Measurements from ENCODE around the gene TTF2. TPM values are rescaled to one million over a fixed set of nuclear protein-coding genes. Genes with fewer than 3 reads are reported as not detected.
"Not testable (repeated sequence)": the region's sequence is repeated elsewhere in the genome, so short reads cannot be mapped to it uniquely, and the experiment has no call there.

Gene TTF2
- total RNA-seq, 1 experiment from 2014 or later, result 26.5 TPM

DNA sequence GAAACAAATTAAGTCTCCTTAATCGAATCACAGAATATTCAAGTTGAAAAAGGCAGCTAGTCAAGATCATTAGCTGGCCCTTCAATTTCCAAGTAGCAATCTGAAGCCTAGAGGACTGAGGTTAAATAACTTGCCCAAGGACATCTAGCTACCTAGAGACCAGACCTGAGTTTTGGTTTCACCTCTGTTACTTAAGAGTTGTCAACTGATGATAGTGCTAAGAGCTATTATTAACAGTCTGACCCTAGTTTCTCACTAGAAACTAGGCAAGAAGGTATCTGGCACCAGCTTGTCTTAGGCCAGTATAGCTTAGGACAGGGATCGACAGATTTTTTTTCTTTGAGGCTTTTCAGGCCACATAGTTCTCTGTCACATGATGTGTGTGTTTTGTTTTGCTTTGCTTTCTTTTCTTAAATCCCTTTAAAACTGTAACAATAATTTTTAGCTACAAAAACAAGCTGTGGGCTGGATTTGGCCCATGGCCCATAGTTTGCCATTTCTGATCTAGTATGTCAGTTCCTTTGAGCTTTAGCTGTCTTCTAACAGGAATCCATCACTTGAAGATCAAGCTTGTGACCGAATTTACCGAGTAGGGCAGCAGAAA, 38.3 kb downstream of the TTF2 start:
- Histone ChIP-seq H3K9me3 (no peaks in the 10 kb centered on the region), H3K4me3 (no peak overlapping the region), H3K36me3 (peaks cover 88% of the 10 kb centered on the region), H3K27me3 (no peaks in the 10 kb centered on the region)
- no peak for DNase-seq

DNA sequence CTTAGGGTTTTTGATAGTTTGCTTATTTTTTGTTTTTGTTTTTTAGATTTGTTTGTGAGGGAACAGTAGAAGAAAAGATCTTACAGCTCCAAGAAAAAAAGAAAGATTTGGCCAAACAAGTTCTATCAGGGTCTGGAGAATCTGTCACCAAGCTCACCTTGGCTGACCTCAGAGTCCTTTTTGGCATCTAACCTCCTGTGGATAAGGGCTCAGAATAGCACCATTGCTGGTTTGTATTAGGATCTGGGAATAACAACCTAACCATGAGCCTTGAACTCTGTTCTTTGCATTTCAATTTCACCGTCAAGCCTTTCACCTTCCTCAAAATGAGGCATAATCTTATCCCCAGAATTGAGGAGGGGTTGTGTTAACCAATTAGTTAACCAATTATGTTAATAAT, 41.2 kb downstream of the TTF2 start:
- Histone ChIP-seq H3K36me3 (peaks cover 74% of the 10 kb centered on the region), H3K9me3 (no peaks in the 10 kb centered on the region), H3K4me3 (no peak overlapping the region), H3K27me3 (no peaks in the 10 kb centered on the region)
- DNase-seq, result no peak

DNA sequence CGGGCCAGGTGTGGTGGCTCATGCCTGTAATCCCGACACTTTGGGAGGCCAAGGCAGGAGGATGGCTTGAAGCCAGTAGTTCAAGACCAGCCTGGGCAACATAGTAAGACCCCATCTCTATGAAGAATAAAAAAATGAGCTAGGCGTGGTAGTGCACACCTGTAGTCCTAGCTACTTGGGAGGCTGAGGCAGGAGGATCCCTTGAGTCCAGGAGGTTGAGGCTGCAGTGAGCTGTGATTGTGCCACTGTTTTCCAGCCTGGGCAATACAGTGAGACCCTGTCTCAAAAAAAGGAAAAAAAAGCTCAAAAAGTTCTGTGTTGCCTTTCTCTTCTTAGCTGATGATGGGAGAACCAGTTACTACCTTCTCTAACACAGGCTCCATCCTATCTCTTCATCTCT, 41.7 kb downstream of the TTF2 start:
- not testable (repeated sequence) for DNase-seq, H3K4me3 ChIP-seq, H3K9me3 ChIP-seq, H3K27me3 ChIP-seq
- peaks cover 74% of the 10 kb centered on the region for H3K36me3 ChIP-seq

DNA sequence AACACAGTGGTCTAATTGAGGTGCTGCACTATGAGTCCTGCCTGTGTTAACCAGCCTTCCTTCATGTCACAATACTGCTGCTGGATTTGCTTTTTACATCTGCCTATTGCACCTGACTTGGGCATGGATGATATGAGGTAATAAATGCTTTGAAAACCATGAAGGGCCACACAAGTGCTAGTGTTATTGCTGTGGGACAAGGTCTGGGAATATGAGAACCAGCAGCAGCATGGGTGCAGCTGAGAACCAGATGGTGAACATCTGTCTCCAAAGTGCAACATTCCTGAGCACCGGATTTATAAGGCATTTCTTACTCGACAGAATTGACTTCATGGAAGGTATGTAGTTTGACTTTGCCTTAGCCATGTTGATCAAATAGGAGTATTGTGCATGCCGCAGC, 44.9 kb downstream of the TTF2 start:
- no peak for DNase-seq
- Histone ChIP-seq H3K27me3 (no peaks in the 10 kb centered on the region), H3K36me3 (peaks cover 60% of the 10 kb centered on the region), H3K9me3 (no peaks in the 10 kb centered on the region), H3K4me3 (no peak overlapping the region)

DNA sequence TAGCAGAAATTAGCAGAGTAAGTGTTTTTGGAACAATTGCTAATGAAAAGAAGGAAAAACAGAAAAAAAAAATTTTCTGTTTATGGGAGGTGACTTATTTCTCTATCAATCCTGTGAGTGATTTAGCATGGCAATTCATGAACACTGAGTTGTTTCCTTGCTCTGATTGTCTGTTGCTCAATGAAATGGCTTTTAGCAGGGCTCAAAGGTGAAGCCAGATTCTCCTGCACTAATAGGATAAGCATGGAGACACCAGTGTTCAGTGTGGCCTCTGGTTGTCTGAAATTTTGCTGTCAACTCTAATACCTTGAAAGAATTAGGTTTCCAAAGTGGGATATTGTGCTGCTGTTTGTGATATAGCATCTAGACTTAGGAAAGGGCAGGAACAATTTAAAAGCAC, 45.6 kb downstream of the TTF2 start:
- Histone ChIP-seq H3K27me3 (no peaks in the 10 kb centered on the region), H3K36me3 (peaks cover 55% of the 10 kb centered on the region), H3K9me3 (no peaks in the 10 kb centered on the region), H3K4me3 (no peak overlapping the region)
- DNase-seq, result no peak

GRCh38 chr1:117106478-117106877, 46.4 kb downstream of the TTF2 start:
- H3K36me3 ChIP-seq, result peaks cover 47% of the 10 kb centered on the region
- H3K27me3 ChIP-seq, result no peaks in the 10 kb centered on the region
- DNase-seq, result no peak
- no peaks in the 10 kb centered on the region for H3K9me3 ChIP-seq
- H3K4me3 ChIP-seq, result no peak overlapping the region

DNA sequence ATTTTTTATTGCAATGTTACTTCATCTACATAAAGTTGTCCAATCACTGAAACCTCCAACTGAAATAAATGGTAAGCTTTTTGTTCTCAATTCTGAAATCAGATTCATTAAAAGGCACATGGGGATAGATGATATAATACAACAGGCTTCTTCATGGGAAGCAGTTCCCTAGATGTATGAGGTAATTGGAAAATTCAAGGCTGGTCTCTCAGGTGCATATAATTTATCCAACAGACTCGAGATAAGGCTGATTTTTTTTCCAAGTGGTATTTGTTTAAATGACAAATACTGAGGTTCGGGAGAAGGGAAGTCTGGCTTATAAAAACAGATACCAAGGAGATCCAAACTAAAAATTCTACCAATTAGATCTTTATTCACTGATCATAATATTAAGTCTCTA, 47.2 kb downstream of the TTF2 start:
- Histone ChIP-seq H3K9me3 (no peaks in the 10 kb centered on the region), H3K36me3 (peaks cover 39% of the 10 kb centered on the region), H3K4me3 (no peak overlapping the region), H3K27me3 (no peaks in the 10 kb centered on the region)
- DNase-seq, result no peak

DNA sequence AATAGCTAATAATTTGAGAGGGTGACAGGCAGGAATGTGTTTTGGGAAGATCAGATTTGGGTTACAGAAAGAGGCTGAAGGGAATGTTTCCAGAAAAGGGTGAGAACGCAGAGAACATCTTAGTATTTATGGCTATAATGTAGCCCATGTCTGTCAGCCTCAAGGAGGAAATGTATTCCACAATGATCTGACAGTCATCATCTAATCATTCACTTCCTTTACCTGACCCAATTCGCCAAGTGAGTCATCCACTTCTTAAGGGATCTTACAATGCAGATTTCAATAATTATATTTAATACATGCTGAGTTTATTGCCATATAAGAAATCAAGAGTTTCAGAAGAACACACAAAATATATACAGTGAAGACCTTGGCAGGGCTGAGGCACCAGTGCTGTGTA, 50.6 kb downstream of the TTF2 start:
- H3K27me3 ChIP-seq, result no peaks in the 10 kb centered on the region
- H3K4me3 ChIP-seq, result no peak overlapping the region
- H3K9me3 ChIP-seq, result no peaks in the 10 kb centered on the region
- peaks cover 26% of the 10 kb centered on the region for H3K36me3 ChIP-seq
- DNase-seq, result no peak

GRCh38 chr1:117112047-117112717, 52.1 kb downstream of the TTF2 start:
- Histone ChIP-seq H3K36me3 (peaks cover 16% of the 10 kb centered on the region), H3K9me3 (no peaks in the 10 kb centered on the region), H3K4me3 (no peak overlapping the region), H3K27me3 (no peaks in the 10 kb centered on the region)
- no peak for DNase-seq

GRCh38 chr1:117113199-117113598, 53.1 kb downstream of the TTF2 start:
- Histone ChIP-seq H3K36me3 (peaks cover 13% of the 10 kb centered on the region), H3K9me3 (no peaks in the 10 kb centered on the region), H3K27me3 (no peaks in the 10 kb centered on the region), H3K4me3 (no peak overlapping the region)
- DNase-seq, result no peak

DNA sequence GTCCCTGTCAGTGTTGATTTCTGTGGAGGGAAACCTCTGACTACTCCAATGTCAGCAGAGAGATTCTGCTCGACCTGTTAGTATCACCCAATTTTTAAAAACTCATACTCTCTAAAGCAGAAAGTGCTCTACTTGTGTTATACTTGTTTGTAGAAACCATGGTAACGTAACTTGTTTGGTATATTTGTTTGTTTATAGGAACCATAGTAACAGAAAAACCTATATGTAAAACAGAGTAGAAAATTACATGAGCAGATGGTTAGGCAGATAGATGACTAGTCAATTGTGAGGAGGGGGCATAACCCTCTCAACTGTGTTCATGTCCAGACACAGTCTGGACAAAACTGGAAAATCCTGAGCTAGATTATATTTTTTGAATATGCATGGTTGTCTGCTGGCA, 54.8 kb downstream of the TTF2 start:
- DNase-seq, result no peak
- H3K36me3 ChIP-seq, result peaks cover 8% of the 10 kb centered on the region
- no peaks in the 10 kb centered on the region for H3K27me3 ChIP-seq
- no peaks in the 10 kb centered on the region for H3K9me3 ChIP-seq
- no peak overlapping the region for H3K4me3 ChIP-seq

- Histone ChIP-seq H3K9me3 (no peaks in the 10 kb centered on the region), H3K36me3 (peaks cover 6% of the 10 kb centered on the region), H3K4me3 (no peak overlapping the region), H3K27me3 (no peaks in the 10 kb centered on the region)
- no peak for DNase-seq
Measured at GRCh38 chr1:117116090-117116783, 56.1 kb downstream of the TTF2 start.

- H3K27me3 ChIP-seq, result no peaks in the 10 kb centered on the region
- no peak for DNase-seq
- no peak overlapping the region for H3K4me3 ChIP-seq
- peaks cover 6% of the 10 kb centered on the region for H3K36me3 ChIP-seq
- no peaks in the 10 kb centered on the region for H3K9me3 ChIP-seq
Measured at GRCh38 chr1:117116784-117117130, 56.6 kb downstream of the TTF2 start.

- Histone ChIP-seq H3K4me3 (no peak overlapping the region), H3K36me3 (peaks cover 6% of the 10 kb centered on the region), H3K9me3 (no peaks in the 10 kb centered on the region), H3K27me3 (no peaks in the 10 kb centered on the region)
- DNase-seq, result no peak
Measured at GRCh38 chr1:117117697-117118096, 57.6 kb downstream of the TTF2 start.

DNA sequence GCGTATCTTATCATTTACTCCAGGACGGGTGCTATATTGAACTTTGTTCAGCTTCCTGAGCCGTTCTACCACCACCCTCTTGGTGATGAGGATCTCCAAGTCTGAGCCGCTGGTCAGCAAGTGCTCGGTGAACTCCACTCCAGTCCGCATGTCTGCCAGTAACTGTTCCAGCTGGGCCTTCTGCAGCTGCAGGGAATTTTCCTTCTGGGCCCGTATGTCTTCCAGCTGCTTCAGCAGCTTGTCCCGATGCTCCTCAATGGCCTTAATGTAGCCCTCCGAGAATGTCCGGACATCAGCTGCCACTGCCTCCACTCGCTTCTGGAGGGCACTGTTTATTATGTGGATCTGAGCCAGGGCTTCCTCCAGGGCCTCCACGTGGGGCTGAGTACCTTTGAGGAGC, 58.0 kb downstream of the TTF2 start:
- no peak for DNase-seq
- H3K4me3 ChIP-seq, result no peak overlapping the region
- H3K9me3 ChIP-seq, result no peaks in the 10 kb centered on the region
- H3K36me3 ChIP-seq, result peaks cover 6% of the 10 kb centered on the region
- no peaks in the 10 kb centered on the region for H3K27me3 ChIP-seq

GRCh38 chr1:117119144-117119543, 59.0 kb downstream of the TTF2 start:
- not testable (repeated sequence) for H3K4me3 ChIP-seq, H3K36me3 ChIP-seq, H3K27me3 ChIP-seq, DNase-seq, H3K9me3 ChIP-seq

- H3K9me3 ChIP-seq, result no peaks in the 10 kb centered on the region
- H3K4me3 ChIP-seq, result peak overlapping the region; percentile 64
- DNase-seq, result no peak
- H3K27me3 ChIP-seq, result no peaks in the 10 kb centered on the region
- no peaks in the 10 kb centered on the region; the same call in 1 of the 2 replicates for H3K36me3 ChIP-seq
Measured at GRCh38 chr1:117120774-117121588, 60.9 kb downstream of the TTF2 start.

Data from MG63 (cell line).